Mesothelial cell of epicardium (in vitro differentiated cells): ENCODE measurements around the gene CDH4. TPM values are rescaled to one million over a fixed set of nuclear protein-coding genes. Genes with fewer than 3 reads are reported as not detected.

Experiments used
- DNase-seq, 2 experiments: peaks; one replicate each; pipeline ENCODE4 v3.0.0; 2021; ENCODE audit warnings: low spot score in 2 of 2; ENCODE audit not compliant: unreplicated experiment in 2 of 2
- H3K27ac Mint-ChIP-seq: 2 replicates; pipeline ENCODE4 v1.8.0; 2021; ENCODE audit warnings: mixed read lengths
- H3K27me3 Mint-ChIP-seq: 2 replicates; pipeline ENCODE4 v1.8.0; 2021; ENCODE audit warnings: low read depth, mixed read lengths
- H3K36me3 Mint-ChIP-seq: 2 replicates; pipeline ENCODE4 v1.8.0; 2021; ENCODE audit warnings: mixed read lengths
- H3K4me1 Mint-ChIP-seq: 2 replicates; pipeline ENCODE4 v1.8.0; 2021; ENCODE audit warnings: mixed read lengths
- H3K4me3 Mint-ChIP-seq: 2 replicates; pipeline ENCODE4 v1.8.0; 2021; ENCODE audit warnings: mild to moderate bottlenecking, moderate library complexity, mixed read lengths
- H3K9me3 Mint-ChIP-seq: 2 replicates; pipeline ENCODE4 v1.8.0; 2021; ENCODE audit warnings: mixed read lengths
- CTCF ChIP-seq: fragments of 200-600 bp; sonication (generic); IDR thresholded peaks from one replicate; pipeline ENCODE4 v1.5.0; 2021; ENCODE audit warnings: antibody characterized with exemption; ENCODE audit not compliant: unreplicated experiment
- total RNA-seq: library from RNA; stranded (reverse); gene quantifications from 3 replicates; pipeline ENCODE4 v1.2.1, GENCODE V29; 2021

Gene CDH4
- total RNA-seq, 1 donor from 2014 or later: 1.1 TPM

GRCh38 chr20:61382194-61382593 lies 130.1 kb downstream of the CDH4 start:
- H3K4me1 Mint-ChIP-seq: peaks cover under 1% of the 10 kb centered on the region
- DNase-seq: no peak
- H3K36me3 Mint-ChIP-seq: no peaks in the 10 kb centered on the region
- no peak overlapping the region for H3K4me3 Mint-ChIP-seq
- no peak overlapping the region for H3K27ac Mint-ChIP-seq
- peaks cover 36% of the 10 kb centered on the region for H3K9me3 Mint-ChIP-seq
- peaks cover 10% of the 10 kb centered on the region for H3K27me3 Mint-ChIP-seq
- no peak for TF ChIP-seq CTCF

- H3K36me3 Mint-ChIP-seq: no peaks in the 10 kb centered on the region
- no peak overlapping the region for H3K27ac Mint-ChIP-seq
- no peak for DNase-seq
- peaks cover 8% of the 10 kb centered on the region for H3K27me3 Mint-ChIP-seq
- no peak overlapping the region for H3K4me3 Mint-ChIP-seq
- TF ChIP-seq CTCF: no peak
- peaks cover 34% of the 10 kb centered on the region for H3K9me3 Mint-ChIP-seq
- H3K4me1 Mint-ChIP-seq: peaks cover 6% of the 10 kb centered on the region
Measured at GRCh38 chr20:61385296-61385695, 133.2 kb downstream of the CDH4 start.

- no peaks in the 10 kb centered on the region for H3K36me3 Mint-ChIP-seq
- peaks cover 6% of the 10 kb centered on the region for H3K4me1 Mint-ChIP-seq
- no peak for TF ChIP-seq CTCF
- H3K27ac Mint-ChIP-seq: no peak overlapping the region
- peaks cover 34% of the 10 kb centered on the region for H3K9me3 Mint-ChIP-seq
- no peak overlapping the region for H3K4me3 Mint-ChIP-seq
- H3K27me3 Mint-ChIP-seq: peaks cover 8% of the 10 kb centered on the region
- DNase-seq: no peak
Measured at GRCh38 chr20:61385731-61386130, 133.7 kb downstream of the CDH4 start.

- H3K9me3 Mint-ChIP-seq: peaks cover 24% of the 10 kb centered on the region
- H3K27ac Mint-ChIP-seq: no peak overlapping the region
- no peaks in the 10 kb centered on the region for H3K36me3 Mint-ChIP-seq
- peak in 1 of 2 experiments; percentile 49 for DNase-seq
- peak overlapping the region; percentile 6 for H3K4me3 Mint-ChIP-seq
- peaks cover 12% of the 10 kb centered on the region for H3K27me3 Mint-ChIP-seq
- H3K4me1 Mint-ChIP-seq: peaks cover 10% of the 10 kb centered on the region
- no peak for TF ChIP-seq CTCF
Measured at GRCh38 chr20:61387204-61387953, 135.3 kb downstream of the CDH4 start.

GRCh38 chr20:61387954-61388348 lies 135.9 kb downstream of the CDH4 start:
- Mint-ChIP-seq H3K27ac (no peak overlapping the region), H3K4me1 (peaks cover 10% of the 10 kb centered on the region), H3K9me3 (peaks cover 20% of the 10 kb centered on the region), H3K27me3 (peaks cover 12% of the 10 kb centered on the region), H3K4me3 (no peak overlapping the region), H3K36me3 (no peaks in the 10 kb centered on the region)
- no peak for DNase-seq
- TF ChIP-seq CTCF: no peak
